MCF 10A (cell line): ENCODE data around the gene LRP1B. TPM values are rescaled to one million over a fixed set of nuclear protein-coding genes. Genes with fewer than 3 reads are reported as not detected.

Source experiments
- BruUV-seq: library from RNA; stranded (reverse); fragments of 400-500 nt; replicated peaks from 2 replicates; lab custom pipeline; 2021; lab: Mats Ljungman, UMichigan
- CTCF ChIA-PET: fragments of 300-600 bp; sonication (Branson Sonifier 250); formaldehyde crosslinking; extraction: SDS; loops from one replicate; lab custom pipeline; 2021; ENCODE audit warnings: antibody characterized with exemption, inconsistent platforms; lab: Yijun Ruan, JAX
- POLR2A ChIA-PET: fragments of 300-600, 350-650 bp; sonication (Branson Sonifier 250); formaldehyde crosslinking; extraction: SDS; loops from one replicate; lab custom pipeline; 2020; ENCODE audit warnings: antibody characterized with exemption, inconsistent platforms; lab: Yijun Ruan, JAX
- DNase-seq: peaks from one replicate; pipeline ENCODE4 v3.0.0-alpha.2; 2018; ENCODE audit not compliant: unreplicated experiment
- H3K27ac Mint-ChIP-seq: one replicate; pipeline ENCODE4 v1.8.0; 2022; ENCODE audit warnings: mild to moderate bottlenecking, low read depth, mixed read lengths; ENCODE audit not compliant: unreplicated experiment
- H3K27me3 Mint-ChIP-seq: one replicate; pipeline ENCODE4 v1.8.0; 2022; ENCODE audit warnings: mixed read lengths; ENCODE audit not compliant: insufficient read depth, unreplicated experiment
- H3K36me3 Mint-ChIP-seq: one replicate; pipeline ENCODE4 v1.8.0; 2022; ENCODE audit warnings: mild to moderate bottlenecking, moderate library complexity, mixed read lengths; ENCODE audit not compliant: insufficient read depth, unreplicated experiment
- H3K4me1 Mint-ChIP-seq: one replicate; pipeline ENCODE4 v1.8.0; 2022; ENCODE audit warnings: mixed read lengths; ENCODE audit not compliant: insufficient read depth, unreplicated experiment
- H3K4me3 Mint-ChIP-seq: one replicate; pipeline ENCODE4 v1.8.0; 2022; ENCODE audit warnings: mild to moderate bottlenecking, moderate library complexity, mixed read lengths; ENCODE audit not compliant: unreplicated experiment
- H3K9me3 Mint-ChIP-seq: one replicate; pipeline ENCODE4 v1.8.0; 2022; ENCODE audit warnings: mixed read lengths; ENCODE audit not compliant: unreplicated experiment
- intact Hi-C: fragments of 100-400 bp; cut with micrococcal nuclease; formaldehyde crosslinking; loops from 2 replicates; pipeline ENCODE4 v1.14.1; 2022
- total RNA-seq: library from RNA; stranded (reverse); gene quantifications from 2 replicates; pipeline ENCODE4 v1.2.3, GENCODE V29; 2022
- TF ChIP-seq, protein P1 (sequence below): fragments of 200-600 bp; IDR thresholded peaks from one replicate; pipeline ENCODE4 v1.8.0; 2022; ENCODE audit warnings: antibody characterized with exemption, mild to moderate bottlenecking; ENCODE audit not compliant: unreplicated experiment

The LRP1B gene
- total RNA-seq, 1 experiment from 2014 or later: not detected

DNA sequence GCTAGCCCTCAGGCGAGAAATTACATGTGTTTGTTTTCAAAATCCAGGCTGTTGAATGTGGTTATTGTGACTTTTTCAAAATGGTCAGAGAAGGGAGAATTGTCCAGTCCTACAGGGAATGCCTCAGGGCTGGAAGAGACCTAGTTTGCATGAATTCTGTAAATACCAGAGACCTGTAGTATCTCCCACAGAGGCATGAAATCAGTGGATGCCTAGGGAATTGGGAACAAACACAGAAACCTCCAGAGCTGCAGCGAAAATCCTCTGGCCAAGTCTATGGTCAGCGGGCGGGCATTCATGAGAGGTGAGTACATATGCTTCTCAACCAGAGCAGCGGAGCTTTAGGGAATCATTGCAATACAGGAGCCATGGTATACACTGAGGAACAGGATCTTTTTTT lies 1754.1 kb downstream of the LRP1B start:
- Mint-ChIP-seq H3K27ac (no peak overlapping the region), H3K36me3 (no peaks in the 10 kb centered on the region), H3K9me3 (no peaks in the 10 kb centered on the region), H3K4me1 (no peaks in the 10 kb centered on the region), H3K4me3 (no peak overlapping the region), H3K27me3 (peaks cover 59% of the 10 kb centered on the region)
- POLR2A ChIA-PET: no interaction called here
- TF ChIP-seq, protein P1, sequence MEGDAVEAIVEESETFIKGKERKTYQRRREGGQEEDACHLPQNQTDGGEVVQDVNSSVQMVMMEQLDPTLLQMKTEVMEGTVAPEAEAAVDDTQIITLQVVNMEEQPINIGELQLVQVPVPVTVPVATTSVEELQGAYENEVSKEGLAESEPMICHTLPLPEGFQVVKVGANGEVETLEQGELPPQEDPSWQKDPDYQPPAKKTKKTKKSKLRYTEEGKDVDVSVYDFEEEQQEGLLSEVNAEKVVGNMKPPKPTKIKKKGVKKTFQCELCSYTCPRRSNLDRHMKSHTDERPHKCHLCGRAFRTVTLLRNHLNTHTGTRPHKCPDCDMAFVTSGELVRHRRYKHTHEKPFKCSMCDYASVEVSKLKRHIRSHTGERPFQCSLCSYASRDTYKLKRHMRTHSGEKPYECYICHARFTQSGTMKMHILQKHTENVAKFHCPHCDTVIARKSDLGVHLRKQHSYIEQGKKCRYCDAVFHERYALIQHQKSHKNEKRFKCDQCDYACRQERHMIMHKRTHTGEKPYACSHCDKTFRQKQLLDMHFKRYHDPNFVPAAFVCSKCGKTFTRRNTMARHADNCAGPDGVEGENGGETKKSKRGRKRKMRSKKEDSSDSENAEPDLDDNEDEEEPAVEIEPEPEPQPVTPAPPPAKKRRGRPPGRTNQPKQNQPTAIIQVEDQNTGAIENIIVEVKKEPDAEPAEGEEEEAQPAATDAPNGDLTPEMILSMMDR: no peak
- intact Hi-C loops: no loop called here
- DNase-seq: no peak
- CTCF ChIA-PET: no interaction called here
- no TSS peak for BruUV-seq

DNA sequence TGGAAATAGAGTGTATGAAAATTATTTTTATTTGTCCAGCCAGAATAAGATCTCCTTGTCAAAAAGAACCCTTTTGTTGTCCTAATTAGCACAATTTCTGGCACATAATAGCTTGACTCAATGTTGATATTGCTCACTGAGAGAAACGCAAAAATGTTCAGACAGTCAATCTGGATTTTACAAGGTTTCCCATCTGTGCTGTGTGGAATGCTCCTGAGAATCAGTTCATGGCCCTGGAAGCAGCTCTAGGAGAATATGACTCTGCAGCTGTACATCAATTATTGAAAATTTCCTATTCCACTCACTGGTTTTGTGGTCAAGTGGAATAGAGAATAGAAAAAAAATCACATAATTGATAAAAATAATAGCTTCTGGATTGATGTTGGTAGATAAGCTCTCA lies 1767.7 kb downstream of the LRP1B start:
- H3K9me3 Mint-ChIP-seq: no peaks in the 10 kb centered on the region
- TF ChIP-seq, protein P1: no peak
- BruUV-seq: no TSS peak
- H3K27me3 Mint-ChIP-seq: peaks cover 19% of the 10 kb centered on the region
- no peaks in the 10 kb centered on the region for H3K4me1 Mint-ChIP-seq
- no peak overlapping the region for H3K27ac Mint-ChIP-seq
- no peak for DNase-seq
- intact Hi-C loops: no loop called here
- ChIA-PET POLR2A (no interaction called here), CTCF (no interaction called here)
- no peaks in the 10 kb centered on the region for H3K36me3 Mint-ChIP-seq
- no peak overlapping the region for H3K4me3 Mint-ChIP-seq

DNA sequence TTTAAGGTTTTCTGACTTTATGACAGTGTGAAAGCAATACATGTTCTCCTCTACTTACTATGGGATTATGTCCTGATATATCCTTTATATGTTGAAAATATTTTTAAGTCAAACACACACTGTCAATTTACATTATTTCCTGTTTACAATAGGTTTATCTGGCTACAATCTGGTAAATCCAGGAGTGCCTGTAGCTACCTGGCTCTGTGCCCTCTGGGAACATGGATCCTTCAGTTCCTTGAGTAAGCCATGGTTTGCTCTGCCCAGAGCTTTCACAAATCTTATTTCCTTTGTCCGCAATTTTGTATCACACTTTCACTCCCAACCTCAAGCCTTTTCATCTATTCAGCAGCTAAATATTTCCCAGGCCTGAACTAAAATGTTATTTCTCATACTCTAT lies 1768.5 kb downstream of the LRP1B start:
- peaks cover 19% of the 10 kb centered on the region for H3K27me3 Mint-ChIP-seq
- TF ChIP-seq, protein P1: no peak
- ChIA-PET CTCF (no interaction called here), POLR2A (no interaction called here)
- intact Hi-C loops: no loop called here
- H3K9me3 Mint-ChIP-seq: no peaks in the 10 kb centered on the region
- H3K4me3 Mint-ChIP-seq: no peak overlapping the region
- no peaks in the 10 kb centered on the region for H3K4me1 Mint-ChIP-seq
- H3K36me3 Mint-ChIP-seq: no peaks in the 10 kb centered on the region
- no peak for DNase-seq
- H3K27ac Mint-ChIP-seq: no peak overlapping the region
- no TSS peak for BruUV-seq

DNA sequence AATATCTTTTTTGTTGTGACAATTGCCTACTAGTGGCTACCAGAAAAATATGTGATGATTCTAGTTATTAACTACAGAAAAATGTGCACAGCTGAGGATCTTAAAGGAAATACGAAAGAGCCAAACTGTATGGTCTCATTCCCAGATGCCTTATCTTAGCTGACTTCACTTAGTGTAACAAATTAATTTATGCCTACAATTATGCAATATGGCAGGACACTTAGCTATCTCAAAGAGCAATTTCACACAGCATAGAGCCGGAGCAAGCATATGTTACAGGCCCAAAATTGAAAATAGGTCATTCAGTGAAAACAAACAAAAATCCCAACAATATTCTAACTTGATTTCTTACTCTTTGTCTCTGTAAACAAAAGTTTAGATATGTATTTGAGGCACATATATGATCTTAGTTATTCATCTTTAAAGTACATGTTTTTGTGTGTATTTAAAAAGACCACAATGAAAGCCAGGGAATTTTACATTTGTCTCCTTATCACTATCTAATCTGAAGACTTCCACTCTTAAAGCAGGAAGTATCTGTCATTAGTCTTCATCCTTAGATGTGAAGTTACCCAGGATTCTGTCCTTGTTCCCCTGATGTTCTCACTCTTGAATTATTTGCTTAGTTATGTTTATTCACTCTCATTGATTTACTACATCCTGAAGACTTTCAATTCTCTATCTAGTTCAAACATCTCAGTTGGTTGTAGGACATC lies 1771.6 kb downstream of the LRP1B start:
- CTCF ChIA-PET: interaction anchor here (0.6 kb wide), 1 partner anchor 82 kb away, joined by 3 read pairs; no protein-coding TSS in a partner anchor
- BruUV-seq: no TSS peak
- no peaks in the 10 kb centered on the region for H3K36me3 Mint-ChIP-seq
- intact Hi-C loops: no loop called here
- no peak overlapping the region for H3K4me3 Mint-ChIP-seq
- H3K4me1 Mint-ChIP-seq: no peaks in the 10 kb centered on the region
- POLR2A ChIA-PET: interaction anchor here (0.7 kb wide), 1 partner anchor 9 kb away, joined by 3 read pairs; no protein-coding TSS in a partner anchor
- H3K27ac Mint-ChIP-seq: no peak overlapping the region
- peaks cover 8% of the 10 kb centered on the region for H3K27me3 Mint-ChIP-seq
- TF ChIP-seq, protein P1: no peak
- H3K9me3 Mint-ChIP-seq: no peaks in the 10 kb centered on the region
- no peak for DNase-seq
